IgD-negative memory B cell (primary cell): Measurements from ENCODE around the gene COX11. TPM values are rescaled to one million over a fixed set of nuclear protein-coding genes. Genes with fewer than 3 reads are reported as not detected.
A peak's percentile ranks its signal among the peaks of the same experiment; 100 is the strongest.

Source experiments
- H3K27ac Mint-ChIP-seq, 3 donors: one replicate each; pipeline ENCODE4 v1.8.0; 2020 to 2022; ENCODE audit warnings: mild to moderate bottlenecking in 3 of 3, mixed read lengths in 3 of 3, moderate library complexity in 1 of 3
- H3K27me3 Mint-ChIP-seq: one replicate; pipeline ENCODE4 v1.8.0; 2021; ENCODE audit warnings: mixed read lengths
- H3K36me3 Mint-ChIP-seq: one replicate; pipeline ENCODE4 v1.8.0; 2020; ENCODE audit warnings: mild to moderate bottlenecking, mixed read lengths
- H3K4me1 Mint-ChIP-seq, 3 donors: one replicate each; pipeline ENCODE4 v1.8.0; 2020 to 2022; ENCODE audit warnings: mixed read lengths in 3 of 3, mild to moderate bottlenecking in 1 of 3
- H3K4me3 Mint-ChIP-seq, 4 donors: one replicate each; pipeline ENCODE4 v1.8.0; 2020 to 2022; ENCODE audit warnings: mild to moderate bottlenecking in 4 of 4, mixed read lengths in 4 of 4, moderate library complexity in 3 of 4
- H3K9me3 Mint-ChIP-seq, 3 donors: one replicate each; pipeline ENCODE4 v1.8.0; 2020 to 2021; ENCODE audit warnings: mixed read lengths in 3 of 3, mild to moderate bottlenecking in 1 of 3
- polyA plus RNA-seq: library from polyadenylated mRNA; unstranded; fragments of 300-500 nt; fragmentation: Illumina TruSeq; gene quantifications from one replicate; pipeline ENCODE4 v1.2.3, GENCODE V29; 2021

COX11 gene, protein sequence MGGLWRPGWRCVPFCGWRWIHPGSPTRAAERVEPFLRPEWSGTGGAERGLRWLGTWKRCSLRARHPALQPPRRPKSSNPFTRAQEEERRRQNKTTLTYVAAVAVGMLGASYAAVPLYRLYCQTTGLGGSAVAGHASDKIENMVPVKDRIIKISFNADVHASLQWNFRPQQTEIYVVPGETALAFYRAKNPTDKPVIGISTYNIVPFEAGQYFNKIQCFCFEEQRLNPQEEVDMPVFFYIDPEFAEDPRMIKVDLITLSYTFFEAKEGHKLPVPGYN
- 50.6 TPM for polyA plus RNA-seq

DNA sequence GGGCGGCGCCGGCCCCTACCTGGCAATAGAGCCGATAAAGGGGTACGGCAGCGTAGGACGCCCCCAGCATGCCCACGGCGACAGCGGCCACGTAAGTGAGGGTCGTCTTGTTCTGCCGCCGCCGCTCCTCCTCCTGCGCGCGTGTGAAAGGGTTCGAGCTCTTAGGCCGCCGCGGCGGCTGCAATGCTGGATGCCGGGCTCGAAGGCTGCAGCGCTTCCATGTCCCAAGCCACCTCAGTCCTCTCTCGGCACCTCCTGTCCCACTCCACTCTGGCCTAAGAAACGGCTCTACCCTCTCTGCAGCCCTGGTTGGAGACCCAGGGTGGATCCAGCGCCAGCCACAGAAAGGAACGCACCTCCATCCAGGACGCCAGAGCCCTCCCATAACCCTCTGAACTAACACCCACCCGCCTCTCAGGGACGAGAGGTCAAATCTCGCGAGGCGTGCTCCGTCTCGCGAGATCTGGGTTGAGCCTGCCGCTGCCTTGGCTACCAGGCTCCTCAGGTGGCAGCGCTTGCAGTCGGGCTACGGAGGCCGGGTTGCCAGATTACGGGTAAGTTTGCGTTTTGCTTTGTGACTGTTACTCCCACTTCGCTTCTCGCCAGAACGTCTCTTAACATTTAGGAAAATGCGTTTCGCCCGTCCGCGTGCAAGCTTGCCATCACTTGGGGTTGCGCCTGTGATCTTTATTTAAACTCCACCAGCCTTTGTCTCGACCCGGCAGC is at the start of gene COX11, which contains the start of gene STXBP4:
Gene COX11 (minus strand): TSS at position 393 of the 726 bp plus-strand sequence. CDS start 8 bp downstream, at position 385.
Gene STXBP4 (plus strand): TSS at position 504 of the 726 bp plus-strand sequence. CDS start 17,455 bp downstream, outside the sequence.
- Mint-ChIP-seq H3K4me3 (no peak within 1 kb of the TSS), H3K27me3 (no peaks in the 10 kb centered on the region), H3K27ac (no peak within 1 kb of the TSS), H3K36me3 (no peaks in the 10 kb centered on the region), H3K4me1 (peaks cover 7 to 18% (median 10%) of the 10 kb centered on the region in 3 donors), H3K9me3 (no peaks in the 10 kb centered on the region)

DNA sequence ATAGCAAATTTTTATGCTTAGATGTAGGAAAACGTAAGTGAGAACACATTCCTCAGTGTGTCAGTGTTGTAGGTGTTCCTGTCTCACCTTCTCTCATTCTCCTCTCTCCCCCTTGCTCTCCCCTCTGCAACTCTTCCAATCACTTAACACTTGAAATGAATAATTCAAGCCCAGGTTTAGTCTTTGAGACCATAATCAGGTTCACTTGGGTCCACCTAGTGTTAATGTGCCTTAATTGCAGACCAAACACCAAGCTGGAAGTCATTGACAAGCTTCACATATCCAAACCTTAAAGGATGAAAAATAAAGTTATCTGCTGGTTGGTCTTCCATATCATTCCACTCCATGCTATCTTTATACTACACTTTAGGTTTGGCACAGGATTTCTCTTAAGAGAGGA is 37.1 kb upstream of the COX11 start:
- Mint-ChIP-seq H3K4me3 (no peak overlapping the region), H3K9me3 (peaks cover 0 to 3% (median 0%) of the 10 kb centered on the region in 3 donors), H3K27me3 (no peaks in the 10 kb centered on the region), H3K27ac (no peak overlapping the region), H3K36me3 (peaks cover 3% of the 10 kb centered on the region), H3K4me1 (no peaks in the 10 kb centered on the region)

DNA sequence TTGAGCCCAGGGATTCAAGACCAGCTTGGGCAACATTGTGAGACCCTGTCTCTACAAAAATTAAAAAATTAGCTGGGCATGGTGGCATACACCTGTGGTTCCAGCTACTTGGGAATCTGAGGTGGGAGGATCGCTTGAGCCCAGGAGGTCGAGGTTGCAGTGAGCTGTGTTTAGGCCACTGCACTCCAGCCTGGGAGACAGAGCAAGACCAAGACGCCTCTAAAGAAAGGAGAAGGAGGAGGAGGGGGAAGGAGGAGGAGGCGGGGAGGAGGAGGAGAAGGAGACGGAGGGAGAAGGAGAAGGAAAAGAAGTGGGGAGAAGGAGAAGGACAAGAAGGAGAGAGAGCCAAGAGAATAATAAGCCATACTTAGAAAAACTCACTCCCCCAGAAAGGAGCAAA is 36.0 kb upstream of the COX11 start:
- Mint-ChIP-seq H3K36me3 (peaks cover 3% of the 10 kb centered on the region), H3K4me3 (peak overlapping the region in 1 of 4 donors; percentile 43), H3K27me3 (no peaks in the 10 kb centered on the region), H3K9me3 (peaks cover 0 to 3% (median 0%) of the 10 kb centered on the region in 3 donors), H3K27ac (no peak overlapping the region), H3K4me1 (no peaks in the 10 kb centered on the region)

DNA sequence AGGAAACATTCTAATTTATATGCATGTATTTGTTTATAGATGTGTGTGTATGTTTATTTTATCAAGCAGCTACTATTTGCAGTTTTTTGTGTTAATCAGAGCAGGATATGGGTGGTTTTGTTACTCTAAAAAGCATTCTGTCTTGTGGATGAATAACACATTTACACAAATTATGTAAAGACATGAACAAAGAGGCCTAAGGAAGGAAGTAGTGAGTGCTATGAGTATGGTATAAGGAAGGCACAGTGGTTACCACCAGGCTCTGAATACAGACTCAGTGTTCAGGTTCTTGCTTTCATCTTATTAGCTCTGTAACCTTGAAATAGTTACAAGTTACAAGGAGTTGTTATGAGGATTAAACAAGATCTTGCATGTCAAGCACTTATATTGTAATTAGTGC is 34.0 kb upstream of the COX11 start:
- H3K9me3 Mint-ChIP-seq = peaks cover 0 to 3% (median 0%) of the 10 kb centered on the region in 3 donors
- no peaks in the 10 kb centered on the region for H3K27me3 Mint-ChIP-seq
- H3K4me3 Mint-ChIP-seq = no peak overlapping the region
- H3K4me1 Mint-ChIP-seq = no peaks in the 10 kb centered on the region
- H3K27ac Mint-ChIP-seq = peak overlapping the region in 1 of 3 donors; percentile 43
- no peaks in the 10 kb centered on the region for H3K36me3 Mint-ChIP-seq

DNA sequence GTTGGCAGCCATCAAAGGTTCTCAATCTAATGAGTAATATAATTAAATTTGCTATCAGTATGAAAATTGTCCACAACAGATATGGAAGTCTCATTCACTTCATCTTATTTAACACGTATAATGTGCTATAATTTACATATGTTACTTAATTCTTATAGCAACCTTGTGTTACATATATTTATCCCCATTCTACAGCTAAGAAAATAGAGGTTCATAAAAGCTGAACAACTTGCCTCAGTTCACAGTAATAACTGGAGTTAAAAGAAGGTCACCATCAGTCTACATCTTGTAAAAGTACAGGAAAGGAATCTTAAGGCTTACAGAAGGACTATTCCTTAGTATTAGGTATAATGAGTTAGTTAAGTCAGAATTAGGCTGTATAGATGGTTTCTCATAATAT is 28.0 kb upstream of the COX11 start:
- Mint-ChIP-seq H3K4me1 (no peaks in the 10 kb centered on the region), H3K36me3 (no peaks in the 10 kb centered on the region), H3K9me3 (no peaks in the 10 kb centered on the region), H3K4me3 (no peak overlapping the region), H3K27me3 (no peaks in the 10 kb centered on the region), H3K27ac (peak overlapping the region in 1 of 3 donors; percentile 12)

DNA sequence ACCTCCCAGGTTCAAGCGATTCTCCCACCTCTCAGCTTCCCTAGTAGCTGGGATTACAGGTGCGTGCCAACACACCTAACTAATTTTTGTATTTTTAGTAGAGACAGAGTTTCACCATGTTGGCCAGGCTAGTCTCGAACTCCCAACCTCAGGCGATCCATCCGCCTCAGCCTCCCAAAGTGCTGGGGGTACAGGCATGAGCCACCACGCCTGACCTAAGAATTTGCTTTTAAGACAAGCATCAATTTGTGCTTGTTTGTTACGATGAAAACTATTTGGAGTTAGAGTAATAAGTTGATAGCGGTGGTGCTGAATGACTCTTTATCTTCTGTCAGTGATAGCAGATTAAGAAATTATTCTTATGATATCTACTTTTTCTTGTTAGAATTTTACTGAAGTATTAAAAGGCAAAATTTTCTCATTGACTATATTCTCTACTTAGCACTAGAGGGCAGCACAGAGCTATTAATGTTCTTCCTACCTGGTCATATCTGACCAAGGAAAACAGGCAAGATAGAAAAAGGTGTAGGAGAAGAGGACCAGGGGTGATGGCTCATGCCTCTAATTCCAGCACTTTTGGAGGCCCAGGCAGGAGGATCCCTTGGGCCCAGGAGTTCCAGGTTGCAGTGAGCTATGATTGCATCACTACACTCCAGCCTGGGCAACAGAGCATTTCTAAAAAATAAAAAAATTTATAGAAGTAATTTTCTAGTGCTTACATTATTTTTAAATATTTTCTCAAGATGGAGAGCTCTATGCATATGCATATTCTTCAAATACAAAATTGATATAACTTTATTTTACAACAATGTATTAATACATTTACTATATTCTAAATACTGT is 24.6 kb upstream of the COX11 start:
- Mint-ChIP-seq H3K4me1 (no peaks in the 10 kb centered on the region), H3K27ac (no peak overlapping the region), H3K9me3 (no peaks in the 10 kb centered on the region), H3K27me3 (no peaks in the 10 kb centered on the region), H3K36me3 (no peaks in the 10 kb centered on the region), H3K4me3 (no peak overlapping the region)

DNA sequence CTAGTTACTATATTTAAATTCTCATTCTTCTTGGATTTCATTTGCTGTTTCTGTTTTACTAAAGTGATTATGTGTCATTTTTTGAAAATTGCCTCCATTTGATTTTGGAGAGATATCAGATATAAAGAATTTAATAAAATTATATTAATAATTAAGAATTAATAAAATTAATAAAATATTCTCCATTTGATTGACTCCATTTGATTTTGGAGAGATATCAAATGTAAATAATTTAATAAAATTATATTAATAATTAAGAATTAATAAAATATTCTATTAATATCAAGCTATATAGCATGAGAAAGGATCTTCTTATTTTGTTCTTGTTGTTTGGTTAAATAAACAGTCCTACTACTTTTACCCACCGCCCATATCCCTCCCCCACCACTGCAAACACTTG is 23.1 kb upstream of the COX11 start:
- Mint-ChIP-seq H3K36me3 (no peaks in the 10 kb centered on the region), H3K4me3 (no peak overlapping the region), H3K27ac (no peak overlapping the region), H3K27me3 (no peaks in the 10 kb centered on the region), H3K4me1 (no peaks in the 10 kb centered on the region), H3K9me3 (no peaks in the 10 kb centered on the region)

DNA sequence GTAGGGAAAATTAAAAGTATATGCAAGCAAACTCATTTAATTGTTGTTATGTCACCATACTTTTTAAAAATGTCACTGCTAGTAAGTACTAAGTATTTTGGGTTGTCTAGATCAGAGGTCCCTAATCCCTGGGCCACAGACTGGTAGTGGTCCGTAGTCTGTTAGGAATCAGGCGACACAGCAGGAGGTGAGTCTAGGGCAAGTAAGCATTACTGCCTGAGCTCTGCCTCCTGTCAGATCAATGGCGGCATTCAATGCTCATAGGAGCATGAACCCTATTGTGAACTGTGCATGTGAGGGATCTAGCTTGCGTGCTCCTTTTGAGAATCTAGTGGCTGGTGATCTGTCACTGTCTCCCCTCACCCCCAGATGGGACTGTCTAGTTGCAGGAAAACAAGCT is 21.7 kb upstream of the COX11 start:
- no peak overlapping the region for H3K27ac Mint-ChIP-seq
- H3K27me3 Mint-ChIP-seq = no peaks in the 10 kb centered on the region
- no peaks in the 10 kb centered on the region for H3K36me3 Mint-ChIP-seq
- no peaks in the 10 kb centered on the region for H3K4me1 Mint-ChIP-seq
- H3K9me3 Mint-ChIP-seq = no peaks in the 10 kb centered on the region
- no peak overlapping the region for H3K4me3 Mint-ChIP-seq

DNA sequence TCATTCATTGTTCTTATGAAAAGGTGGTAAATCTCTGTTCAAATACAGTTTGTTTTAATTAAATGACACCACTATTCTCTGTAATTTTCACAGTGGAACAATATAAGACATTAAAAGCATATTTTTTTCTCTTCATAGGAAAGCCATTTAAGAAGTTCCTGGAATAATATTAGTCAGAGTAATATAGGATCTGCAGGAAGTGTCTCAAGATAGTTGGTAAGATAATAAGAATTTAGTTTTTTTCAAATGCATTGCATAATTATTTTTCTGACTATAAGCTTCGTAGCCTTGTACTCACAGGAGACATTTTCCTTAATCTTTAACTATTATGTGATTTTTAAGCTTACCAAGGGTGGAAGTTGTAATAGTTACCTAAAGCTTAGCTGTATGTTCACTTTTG is 17.0 kb upstream of the COX11 start:
- no peaks in the 10 kb centered on the region for H3K4me1 Mint-ChIP-seq
- no peak overlapping the region for H3K4me3 Mint-ChIP-seq
- peaks cover 0 to 6% (median 1%) of the 10 kb centered on the region in 3 donors for H3K9me3 Mint-ChIP-seq
- no peak overlapping the region for H3K27ac Mint-ChIP-seq
- H3K27me3 Mint-ChIP-seq = no peaks in the 10 kb centered on the region
- H3K36me3 Mint-ChIP-seq = peaks cover 6% of the 10 kb centered on the region

DNA sequence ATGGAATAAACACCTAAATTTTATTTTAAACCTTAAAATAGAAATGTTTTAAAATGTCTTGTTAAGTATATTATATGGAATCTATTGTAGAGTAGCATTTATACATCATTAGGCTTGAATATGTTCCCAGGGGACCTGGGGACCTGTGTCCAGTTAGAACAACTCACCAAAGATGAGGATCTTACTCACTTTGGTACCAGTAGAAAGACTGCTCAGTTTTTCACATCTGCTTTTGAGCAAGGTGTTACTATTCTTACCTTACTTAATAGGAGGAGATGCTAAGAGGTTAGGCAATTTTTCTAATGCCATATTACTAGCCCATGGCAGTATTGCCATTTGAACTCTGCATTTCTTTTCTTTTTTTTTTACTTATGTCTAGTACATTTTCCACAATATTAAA is 14.8 kb upstream of the COX11 start:
- H3K4me1 Mint-ChIP-seq = no peaks in the 10 kb centered on the region
- peaks cover 0 to 6% (median 1%) of the 10 kb centered on the region in 3 donors for H3K9me3 Mint-ChIP-seq
- H3K27ac Mint-ChIP-seq = no peak overlapping the region
- H3K36me3 Mint-ChIP-seq = peaks cover 6% of the 10 kb centered on the region
- no peaks in the 10 kb centered on the region for H3K27me3 Mint-ChIP-seq
- H3K4me3 Mint-ChIP-seq = no peak overlapping the region

DNA sequence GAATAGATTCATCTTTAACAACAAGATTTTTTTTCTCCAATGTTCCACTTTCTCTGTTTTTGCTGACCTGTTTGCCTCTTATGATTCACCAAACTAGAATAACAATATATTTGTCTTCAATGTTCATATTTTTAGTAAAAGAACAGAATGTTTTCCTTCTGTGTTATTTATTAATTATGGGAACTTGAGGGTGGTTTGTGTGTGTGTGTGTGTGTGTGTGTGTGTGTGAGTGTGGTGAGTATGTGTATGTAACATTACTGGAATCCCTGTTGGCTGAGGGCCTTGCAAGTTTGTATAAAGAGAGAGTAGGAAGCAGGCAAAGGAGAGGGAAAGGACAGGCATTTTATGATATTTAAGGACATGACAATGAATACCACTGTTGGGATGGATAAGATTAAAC is 13.9 kb upstream of the COX11 start:
- H3K4me1 Mint-ChIP-seq = no peaks in the 10 kb centered on the region
- H3K9me3 Mint-ChIP-seq = peaks cover 0 to 6% (median 1%) of the 10 kb centered on the region in 3 donors
- no peaks in the 10 kb centered on the region for H3K27me3 Mint-ChIP-seq
- H3K36me3 Mint-ChIP-seq = peaks cover 6% of the 10 kb centered on the region
- no peak overlapping the region for H3K4me3 Mint-ChIP-seq
- no peak overlapping the region for H3K27ac Mint-ChIP-seq

DNA sequence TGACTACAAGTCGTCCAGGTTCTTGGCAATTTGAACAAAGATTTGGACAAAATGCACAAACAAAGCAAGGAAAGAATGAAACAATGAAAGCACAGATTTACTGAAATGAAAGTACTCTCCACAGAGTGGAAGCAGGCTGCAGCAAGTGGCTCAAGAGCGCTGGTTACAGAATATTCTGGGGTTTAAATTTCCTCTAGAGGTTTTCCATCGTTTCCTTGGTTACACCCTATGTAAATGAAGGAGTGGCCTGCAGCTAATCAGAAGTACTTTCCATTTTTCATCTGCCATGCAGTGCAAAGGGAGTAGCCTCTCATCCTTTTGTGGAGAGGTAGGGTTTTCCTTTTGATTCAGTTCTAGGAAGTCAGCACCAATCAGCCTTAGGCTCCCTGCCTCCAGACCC is 11.9 kb upstream of the COX11 start:
- H3K27ac Mint-ChIP-seq = no peak overlapping the region
- H3K36me3 Mint-ChIP-seq = peaks cover 6% of the 10 kb centered on the region
- H3K27me3 Mint-ChIP-seq = no peaks in the 10 kb centered on the region
- no peaks in the 10 kb centered on the region for H3K4me1 Mint-ChIP-seq
- H3K4me3 Mint-ChIP-seq = no peak overlapping the region
- peaks cover 0 to 6% (median 1%) of the 10 kb centered on the region in 3 donors for H3K9me3 Mint-ChIP-seq

DNA sequence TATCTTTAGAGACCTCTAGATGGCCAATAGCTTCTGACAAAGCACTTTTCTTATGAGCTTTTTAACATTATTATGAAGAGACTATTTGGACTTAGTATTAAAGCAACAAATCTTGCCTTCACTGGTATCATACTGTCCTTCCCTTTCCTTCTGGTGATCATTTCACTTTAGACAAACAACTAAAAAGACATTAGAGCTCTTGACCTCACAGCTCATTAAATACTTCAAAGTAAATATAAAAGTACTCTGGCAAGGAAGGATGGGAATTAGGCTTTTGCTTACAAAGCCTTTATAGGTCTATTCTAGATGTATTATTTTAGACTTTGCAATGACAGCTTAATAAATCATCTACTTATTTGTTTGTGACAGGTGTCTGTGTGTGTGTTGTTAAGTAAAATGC is 11.2 kb upstream of the COX11 start:
- Mint-ChIP-seq H3K4me1 (no peaks in the 10 kb centered on the region), H3K9me3 (peaks cover 0 to 6% (median 1%) of the 10 kb centered on the region in 3 donors), H3K27me3 (no peaks in the 10 kb centered on the region), H3K4me3 (no peak overlapping the region), H3K27ac (no peak overlapping the region), H3K36me3 (peaks cover 5% of the 10 kb centered on the region)

DNA sequence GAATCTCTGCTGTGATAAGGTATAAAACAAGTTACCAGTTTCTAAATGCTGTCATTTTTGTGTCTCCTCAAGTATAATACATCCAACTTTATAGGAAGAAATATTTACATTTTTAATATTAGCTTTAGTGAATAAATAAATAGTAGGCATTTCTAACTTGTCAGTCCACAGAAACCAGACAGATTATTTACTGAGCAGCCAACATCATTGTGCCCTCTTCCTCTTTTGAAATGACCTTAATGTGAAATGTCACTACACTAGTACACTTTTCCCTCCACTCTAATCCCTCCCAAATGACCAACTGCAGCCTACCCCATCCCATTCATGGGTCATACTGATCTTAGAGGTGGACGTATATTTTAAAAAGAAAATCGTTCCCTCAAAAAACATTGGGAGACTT is 9.3 kb upstream of the COX11 start:
- peaks cover 5% of the 10 kb centered on the region for H3K36me3 Mint-ChIP-seq
- peaks cover 0 to 6% (median 1%) of the 10 kb centered on the region in 3 donors for H3K9me3 Mint-ChIP-seq
- H3K27me3 Mint-ChIP-seq = no peaks in the 10 kb centered on the region
- H3K27ac Mint-ChIP-seq = peak overlapping the region in 1 of 3 donors; percentile 35
- no peak overlapping the region for H3K4me3 Mint-ChIP-seq
- H3K4me1 Mint-ChIP-seq = peaks cover 0 to 2% (median 0%) of the 10 kb centered on the region in 3 donors

DNA sequence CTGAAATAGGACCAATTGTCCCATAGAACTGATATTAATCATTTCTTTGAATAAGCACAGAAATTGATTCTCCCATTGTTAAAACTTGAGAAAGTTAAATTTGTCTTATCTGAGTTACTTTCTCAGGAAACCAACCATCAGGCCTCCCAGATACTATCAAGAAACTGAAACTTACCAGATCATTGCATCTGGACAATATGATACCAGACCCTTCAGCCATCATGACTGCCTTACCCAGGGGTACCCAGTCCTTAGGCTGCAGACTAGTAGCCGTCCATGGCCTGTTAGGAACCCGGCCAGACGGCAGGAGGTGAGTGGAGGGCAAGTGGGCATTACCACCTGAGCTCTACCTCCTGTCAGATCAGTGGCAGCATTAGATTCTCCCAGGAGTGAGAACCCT is 7.9 kb upstream of the COX11 start:
- no peak overlapping the region for H3K27ac Mint-ChIP-seq
- peaks cover 0 to 2% (median 0%) of the 10 kb centered on the region in 3 donors for H3K4me1 Mint-ChIP-seq
- H3K36me3 Mint-ChIP-seq = peaks cover 3% of the 10 kb centered on the region
- H3K9me3 Mint-ChIP-seq = peaks cover 0 to 6% (median under 1%) of the 10 kb centered on the region in 3 donors
- no peaks in the 10 kb centered on the region for H3K27me3 Mint-ChIP-seq
- H3K4me3 Mint-ChIP-seq = no peak overlapping the region
